IPS DF 4.7 (cell line): ENCODE measurements around the gene PDZD8.
"Not testable (repeated sequence)": the region's sequence is repeated elsewhere in the genome, so short reads cannot be mapped to it uniquely, and the experiment has no call there.

Experiments used
- DNase-seq: peaks from one replicate; pipeline ENCODE4 v3.0.0-alpha.2; 2013; ENCODE audit warnings: low spot score; ENCODE audit errors: extremely low read depth

Gene PDZD8

GRCh38 chr10:117254774-117255735 is 120.2 kb downstream of the PDZD8 start:
- DNase-seq, result no peak

- no peak for DNase-seq
These were observed 120.9 kb downstream of the PDZD8 start for GRCh38 chr10:117254338-117254737.

- no peak for DNase-seq
These were observed 121.3 kb downstream of the PDZD8 start for GRCh38 chr10:117253908-117254307.

- DNase-seq, result no peak
These were observed 124.8 kb downstream of the PDZD8 start for GRCh38 chr10:117250411-117250810.

GRCh38 chr10:117249493-117250093 is 125.6 kb downstream of the PDZD8 start:
- DNase-seq, result no peak

- DNase-seq, result no peak
These were observed 126.3 kb downstream of the PDZD8 start for GRCh38 chr10:117248750-117249465.

- no peak for DNase-seq
These were observed 128.1 kb downstream of the PDZD8 start for GRCh38 chr10:117246997-117247671.

- DNase-seq, result no peak
These were observed 132.8 kb downstream of the PDZD8 start for GRCh38 chr10:117242463-117242832.

GRCh38 chr10:117241541-117242462 is 133.4 kb downstream of the PDZD8 start:
- DNase-seq, result no peak

GRCh38 chr10:117240621-117241529 is 134.4 kb downstream of the PDZD8 start, which contains the start of gene SLC18A2:
Gene SLC18A2, plus strand, starts transcription at chr10:117241114. Its CDS starts 580 bp downstream, at chr10:117241694.
- DNase-seq, result no peak

GRCh38 chr10:117239721-117240620 is 135.3 kb downstream of the PDZD8 start:
- DNase-seq, result no peak

GRCh38 chr10:117239051-117239450 is 136.2 kb downstream of the PDZD8 start:
- DNase-seq, result no peak

- no peak for DNase-seq
These were observed 137.7 kb downstream of the PDZD8 start for GRCh38 chr10:117237401-117237991.

GRCh38 chr10:117230107-117230506 is 145.1 kb downstream of the PDZD8 start:
- DNase-seq, result not testable (repeated sequence)

GRCh38 chr10:117228210-117228609 is 147.0 kb downstream of the PDZD8 start:
- no peak for DNase-seq
